SK-N-SH treated with all-trans-retinoic acid at 6 μM for 48 hours (cell line): ENCODE data around the gene PIWIL1.

Experiments used
- ATAC-seq: fragments of 200-7000 bp; cut with Tn5 transposase; 3 replicates; pipeline ENCODE4 v1.9.1; 2020; ENCODE audit warnings: mild to moderate bottlenecking, moderate library complexity
- ARNTL ChIP-seq: fragments of 450-650 bp; formaldehyde crosslinking; IDR thresholded peaks from 2 replicates; pipeline ENCODE4 v1.5.0; 2020; ENCODE audit warnings: low read depth, mild to moderate bottlenecking, moderate library complexity, borderline replicate concordance
- BACH2 ChIP-seq: fragments of 250-450 bp; sonication (Bioruptor Pico); IDR thresholded peaks from 2 replicates; pipeline ENCODE4 v1.9.0; 2021; ENCODE audit warnings: mild to moderate bottlenecking, borderline replicate concordance
- CSDC2 ChIP-seq: fragments of 250-450 bp; sonication (Bioruptor Pico); IDR thresholded peaks from 2 replicates; pipeline ENCODE4 v1.5.0; 2020; ENCODE audit warnings: mild to moderate bottlenecking, moderate library complexity
- ESRRG ChIP-seq: fragments of 250-450 bp; sonication (Bioruptor Pico); IDR thresholded peaks from 2 replicates; pipeline ENCODE4 v1.6.1; 2021; ENCODE audit warnings: mild to moderate bottlenecking
- GLIS3 ChIP-seq: fragments of 250-450 bp; sonication (Bioruptor Pico); IDR thresholded peaks from 2 replicates; pipeline ENCODE4 v1.5.0; 2020; ENCODE audit warnings: mild to moderate bottlenecking, moderate library complexity
- OSR1 ChIP-seq: fragments of 250-450 bp; sonication (Bioruptor Pico); IDR thresholded peaks from 2 replicates; pipeline ENCODE4 v1.8.0; 2022; ENCODE audit warnings: moderate library complexity, mild to moderate bottlenecking, inconsistent platforms
- PPARA ChIP-seq: fragments of 250-450 bp; sonication (Bioruptor Pico); IDR thresholded peaks from 2 replicates; pipeline ENCODE4 v1.5.0; 2020; ENCODE audit warnings: mild to moderate bottlenecking, borderline replicate concordance
- RARB ChIP-seq: fragments of 250-450 bp; sonication (Bioruptor Pico); IDR thresholded peaks from 2 replicates; pipeline ENCODE4 v1.8.0; 2021; ENCODE audit warnings: mild to moderate bottlenecking, moderate library complexity
- SNAI2 ChIP-seq: fragments of 250-450 bp; sonication (Bioruptor Pico); IDR thresholded peaks from 2 replicates; pipeline ENCODE4 v1.5.0; 2020; ENCODE audit warnings: mild to moderate bottlenecking, moderate library complexity
- TCF4 ChIP-seq: fragments of 250-450 bp; sonication (Bioruptor Pico); IDR thresholded peaks from 2 replicates; pipeline ENCODE4 v1.8.0; 2021; ENCODE audit warnings: mild to moderate bottlenecking, moderate library complexity, borderline replicate concordance
- TOX ChIP-seq: fragments of 250-450 bp; sonication (Bioruptor Pico); IDR thresholded peaks from 2 replicates; pipeline ENCODE4 v1.8.0; 2021; ENCODE audit warnings: mild to moderate bottlenecking, moderate library complexity, borderline replicate concordance
- ZC3H10 ChIP-seq: fragments of 250-450 bp; sonication (Bioruptor Pico); IDR thresholded peaks from 2 replicates; pipeline ENCODE4 v1.5.1; 2021; ENCODE audit warnings: mild to moderate bottlenecking, moderate library complexity
- ZFP3 ChIP-seq: fragments of 250-450 bp; sonication (Bioruptor Pico); IDR thresholded peaks from 2 replicates; pipeline ENCODE4 v1.5.0; 2020; ENCODE audit warnings: mild to moderate bottlenecking, moderate library complexity
- ZFP30 ChIP-seq: fragments of 450-650 bp; formaldehyde crosslinking; IDR thresholded peaks from 2 replicates; pipeline ENCODE4 v1.5.0; 2022; ENCODE audit warnings: mild to moderate bottlenecking, moderate library complexity
- ZNF565 ChIP-seq: fragments of 450-650 bp; formaldehyde crosslinking; conservative IDR thresholded peaks from 2 replicates; pipeline ENCODE4 v1.5.0; 2020; ENCODE audit warnings: low read depth, mild to moderate bottlenecking, moderate library complexity
- ZNF70 ChIP-seq: fragments of 450-650 bp; formaldehyde crosslinking; IDR thresholded peaks from 2 replicates; pipeline ENCODE4 v1.5.0; 2020; ENCODE audit warnings: mild to moderate bottlenecking, moderate library complexity
- ZNF8 ChIP-seq: fragments of 450-650 bp; formaldehyde crosslinking; IDR thresholded peaks from 2 replicates; pipeline ENCODE4 v1.5.0; 2020; ENCODE audit warnings: mild to moderate bottlenecking, moderate library complexity
- TF ChIP-seq, protein P1 (sequence below): fragments of 250-450 bp; sonication (Bioruptor Pico); IDR thresholded peaks from 2 replicates; pipeline ENCODE4 v1.5.1; 2021; ENCODE audit warnings: mild to moderate bottlenecking, moderate library complexity
- TF ChIP-seq, protein P2 (sequence below): fragments of 250-450 bp; sonication (Bioruptor Pico); IDR thresholded peaks from 2 replicates; pipeline ENCODE4 v1.5.0; 2020; ENCODE audit warnings: mild to moderate bottlenecking, moderate library complexity
- TF ChIP-seq, protein P3 (sequence below): fragments of 250-450 bp; sonication (Bioruptor Pico); IDR thresholded peaks from 2 replicates; pipeline ENCODE4 v1.5.1; 2020; ENCODE audit warnings: low read depth, mild to moderate bottlenecking, moderate library complexity
- TF ChIP-seq, protein P4 (sequence below): fragments of 250-450 bp; sonication (Bioruptor Pico); IDR thresholded peaks from 2 replicates; pipeline ENCODE4 v1.8.0; 2020; ENCODE audit warnings: mild to moderate bottlenecking, moderate library complexity, borderline replicate concordance
- TF ChIP-seq, protein P5 (sequence below): fragments of 250-450 bp; sonication (Bioruptor Pico); IDR thresholded peaks from 2 replicates; pipeline ENCODE4 v1.8.0; 2021; ENCODE audit warnings: low read depth, mild to moderate bottlenecking, moderate library complexity, borderline replicate concordance

Gene PIWIL1

DNA sequence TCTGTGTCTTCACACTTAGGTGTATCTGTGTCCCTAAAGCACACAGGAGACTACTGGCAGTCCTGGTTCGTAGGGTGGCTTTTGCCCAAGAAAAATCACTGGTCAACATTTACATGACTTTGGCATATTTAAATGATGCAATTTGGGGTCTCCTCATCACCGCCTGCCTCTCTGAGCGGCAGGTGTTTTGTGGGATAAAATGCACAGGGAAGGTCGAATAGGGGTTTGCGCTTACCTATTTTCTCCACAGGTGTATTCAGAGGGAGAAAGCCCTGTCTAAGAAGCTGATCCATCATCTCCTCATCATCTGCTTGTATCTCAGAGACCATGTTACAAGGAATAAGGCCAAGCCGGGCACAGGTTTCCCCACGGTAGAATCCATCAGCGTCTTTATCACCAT, 74.7 kb downstream of the PIWIL1 start (continued):
- TF ChIP-seq, protein P1, sequence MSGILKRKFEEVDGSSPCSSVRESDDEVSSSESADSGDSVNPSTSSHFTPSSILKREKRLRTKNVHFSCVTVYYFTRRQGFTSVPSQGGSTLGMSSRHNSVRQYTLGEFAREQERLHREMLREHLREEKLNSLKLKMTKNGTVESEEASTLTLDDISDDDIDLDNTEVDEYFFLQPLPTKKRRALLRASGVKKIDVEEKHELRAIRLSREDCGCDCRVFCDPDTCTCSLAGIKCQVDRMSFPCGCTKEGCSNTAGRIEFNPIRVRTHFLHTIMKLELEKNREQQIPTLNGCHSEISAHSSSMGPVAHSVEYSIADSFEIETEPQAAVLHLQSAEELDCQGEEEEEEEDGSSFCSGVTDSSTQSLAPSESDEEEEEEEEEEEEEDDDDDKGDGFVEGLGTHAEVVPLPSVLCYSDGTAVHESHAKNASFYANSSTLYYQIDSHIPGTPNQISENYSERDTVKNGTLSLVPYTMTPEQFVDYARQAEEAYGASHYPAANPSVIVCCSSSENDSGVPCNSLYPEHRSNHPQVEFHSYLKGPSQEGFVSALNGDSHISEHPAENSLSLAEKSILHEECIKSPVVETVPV (CRISPR knock-in tag), result no peak
- TF ChIP-seq, all 23 proteins: peak for 0

DNA sequence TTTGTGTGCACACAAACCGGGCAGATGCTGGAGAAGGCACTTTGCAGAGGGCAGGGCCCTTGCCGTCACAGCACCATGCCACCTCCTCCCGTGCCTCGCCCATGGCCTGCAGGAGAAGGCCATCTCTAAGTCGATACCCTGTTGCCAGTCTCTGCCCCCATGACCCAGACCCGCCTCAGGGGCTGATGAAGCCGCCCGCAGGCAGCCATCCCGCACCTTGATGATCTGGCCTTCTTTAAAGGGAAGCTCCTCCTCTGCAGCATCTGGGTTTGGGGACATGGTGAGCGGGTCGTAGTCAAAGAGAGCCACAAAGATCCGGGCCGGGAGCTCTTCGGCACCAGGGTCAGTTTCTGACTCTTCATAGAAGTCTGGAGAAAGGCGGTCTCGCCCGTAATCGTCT, 76.2 kb downstream of the PIWIL1 start:
- ATAC-seq, result no peak
- TF ChIP-seq OSR1 (CRISPR knock-in tag), result no peak
- no peak for TF ChIP-seq ARNTL (CRISPR knock-in tag)
- TF ChIP-seq CSDC2 (CRISPR knock-in tag), result no peak
- TF ChIP-seq SNAI2 (CRISPR knock-in tag), result no peak
- TF ChIP-seq, protein P1 (CRISPR knock-in tag), result no peak
- TF ChIP-seq ZNF8 (CRISPR knock-in tag), result no peak
- TF ChIP-seq, protein P2, sequence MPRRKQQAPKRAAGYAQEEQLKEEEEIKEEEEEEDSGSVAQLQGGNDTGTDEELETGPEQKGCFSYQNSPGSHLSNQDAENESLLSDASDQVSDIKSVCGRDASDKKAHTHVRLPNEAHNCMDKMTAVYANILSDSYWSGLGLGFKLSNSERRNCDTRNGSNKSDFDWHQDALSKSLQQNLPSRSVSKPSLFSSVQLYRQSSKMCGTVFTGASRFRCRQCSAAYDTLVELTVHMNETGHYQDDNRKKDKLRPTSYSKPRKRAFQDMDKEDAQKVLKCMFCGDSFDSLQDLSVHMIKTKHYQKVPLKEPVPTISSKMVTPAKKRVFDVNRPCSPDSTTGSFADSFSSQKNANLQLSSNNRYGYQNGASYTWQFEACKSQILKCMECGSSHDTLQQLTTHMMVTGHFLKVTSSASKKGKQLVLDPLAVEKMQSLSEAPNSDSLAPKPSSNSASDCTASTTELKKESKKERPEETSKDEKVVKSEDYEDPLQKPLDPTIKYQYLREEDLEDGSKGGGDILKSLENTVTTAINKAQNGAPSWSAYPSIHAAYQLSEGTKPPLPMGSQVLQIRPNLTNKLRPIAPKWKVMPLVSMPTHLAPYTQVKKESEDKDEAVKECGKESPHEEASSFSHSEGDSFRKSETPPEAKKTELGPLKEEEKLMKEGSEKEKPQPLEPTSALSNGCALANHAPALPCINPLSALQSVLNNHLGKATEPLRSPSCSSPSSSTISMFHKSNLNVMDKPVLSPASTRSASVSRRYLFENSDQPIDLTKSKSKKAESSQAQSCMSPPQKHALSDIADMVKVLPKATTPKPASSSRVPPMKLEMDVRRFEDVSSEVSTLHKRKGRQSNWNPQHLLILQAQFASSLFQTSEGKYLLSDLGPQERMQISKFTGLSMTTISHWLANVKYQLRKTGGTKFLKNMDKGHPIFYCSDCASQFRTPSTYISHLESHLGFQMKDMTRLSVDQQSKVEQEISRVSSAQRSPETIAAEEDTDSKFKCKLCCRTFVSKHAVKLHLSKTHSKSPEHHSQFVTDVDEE, result no peak
- no peak for TF ChIP-seq GLIS3 (CRISPR knock-in tag)
- TF ChIP-seq TCF4 (CRISPR knock-in tag), result no peak
- TF ChIP-seq, protein P3, sequence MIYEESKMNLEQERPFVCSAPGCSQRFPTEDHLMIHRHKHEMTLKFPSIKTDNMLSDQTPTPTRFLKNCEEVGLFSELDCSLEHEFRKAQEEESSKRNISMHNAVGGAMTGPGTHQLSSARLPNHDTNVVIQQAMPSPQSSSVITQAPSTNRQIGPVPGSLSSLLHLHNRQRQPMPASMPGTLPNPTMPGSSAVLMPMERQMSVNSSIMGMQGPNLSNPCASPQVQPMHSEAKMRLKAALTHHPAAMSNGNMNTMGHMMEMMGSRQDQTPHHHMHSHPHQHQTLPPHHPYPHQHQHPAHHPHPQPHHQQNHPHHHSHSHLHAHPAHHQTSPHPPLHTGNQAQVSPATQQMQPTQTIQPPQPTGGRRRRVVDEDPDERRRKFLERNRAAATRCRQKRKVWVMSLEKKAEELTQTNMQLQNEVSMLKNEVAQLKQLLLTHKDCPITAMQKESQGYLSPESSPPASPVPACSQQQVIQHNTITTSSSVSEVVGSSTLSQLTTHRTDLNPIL (CRISPR knock-in tag), result no peak
- no peak for TF ChIP-seq PPARA (CRISPR knock-in tag)
- no peak for TF ChIP-seq BACH2 (CRISPR knock-in tag)
- TF ChIP-seq ZC3H10 (CRISPR knock-in tag), result no peak
- TF ChIP-seq ZNF70 (CRISPR knock-in tag), result no peak
- no peak for TF ChIP-seq ESRRG
- no peak for TF ChIP-seq ZFP30 (CRISPR knock-in tag)
- TF ChIP-seq, protein P4, sequence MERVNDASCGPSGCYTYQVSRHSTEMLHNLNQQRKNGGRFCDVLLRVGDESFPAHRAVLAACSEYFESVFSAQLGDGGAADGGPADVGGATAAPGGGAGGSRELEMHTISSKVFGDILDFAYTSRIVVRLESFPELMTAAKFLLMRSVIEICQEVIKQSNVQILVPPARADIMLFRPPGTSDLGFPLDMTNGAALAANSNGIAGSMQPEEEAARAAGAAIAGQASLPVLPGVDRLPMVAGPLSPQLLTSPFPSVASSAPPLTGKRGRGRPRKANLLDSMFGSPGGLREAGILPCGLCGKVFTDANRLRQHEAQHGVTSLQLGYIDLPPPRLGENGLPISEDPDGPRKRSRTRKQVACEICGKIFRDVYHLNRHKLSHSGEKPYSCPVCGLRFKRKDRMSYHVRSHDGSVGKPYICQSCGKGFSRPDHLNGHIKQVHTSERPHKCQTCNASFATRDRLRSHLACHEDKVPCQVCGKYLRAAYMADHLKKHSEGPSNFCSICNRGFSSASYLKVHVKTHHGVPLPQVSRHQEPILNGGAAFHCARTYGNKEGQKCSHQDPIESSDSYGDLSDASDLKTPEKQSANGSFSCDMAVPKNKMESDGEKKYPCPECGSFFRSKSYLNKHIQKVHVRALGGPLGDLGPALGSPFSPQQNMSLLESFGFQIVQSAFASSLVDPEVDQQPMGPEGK (CRISPR knock-in tag), result no peak
- TF ChIP-seq ZFP3 (CRISPR knock-in tag), result no peak

DNA sequence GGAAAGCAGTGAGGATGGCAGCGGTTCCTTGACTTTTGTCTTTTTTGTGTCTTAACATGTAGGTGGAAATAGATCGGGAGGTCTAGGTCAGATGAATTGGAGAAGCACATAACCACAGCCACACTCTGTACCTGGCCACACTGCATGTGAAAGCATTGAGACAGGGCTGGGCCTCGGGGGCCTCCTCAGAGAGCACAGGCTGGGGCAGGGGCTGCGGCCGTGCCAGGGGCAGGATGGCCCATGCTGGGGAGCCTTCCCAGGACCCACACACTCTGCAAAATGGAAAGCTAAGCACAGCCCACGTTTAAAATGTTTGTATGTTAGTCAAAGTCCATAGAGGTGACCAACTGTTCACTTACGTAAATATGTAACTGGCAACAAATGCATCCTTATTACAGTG, 76.7 kb downstream of the PIWIL1 start:
- no peak for ATAC-seq
- TF ChIP-seq GLIS3 (CRISPR knock-in tag) (no peak), ZFP3 (CRISPR knock-in tag) (no peak), RARB (CRISPR knock-in tag) (no peak)
- TF ChIP-seq, all 23 proteins: peak for 0

DNA sequence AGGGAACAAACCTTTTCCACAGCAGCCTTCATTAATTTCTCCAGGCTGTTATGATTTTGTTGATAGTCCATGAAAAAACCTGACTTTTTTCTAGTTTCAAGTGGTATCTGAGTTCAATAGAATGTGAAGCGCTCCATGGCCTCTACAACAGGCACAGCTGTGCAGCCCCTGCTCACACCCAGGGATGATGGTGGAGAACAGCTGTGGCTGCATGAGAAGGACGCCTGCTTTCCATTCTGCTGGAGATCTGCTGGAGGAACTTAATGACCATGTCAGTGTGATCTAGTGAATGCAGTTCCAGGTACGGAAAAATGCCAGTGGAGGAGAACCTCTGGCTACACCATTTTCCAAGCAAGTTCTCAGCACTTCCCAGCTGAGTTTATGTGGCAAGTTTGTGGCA, 80.6 kb downstream of the PIWIL1 start:
- ATAC-seq, result no peak
- TF ChIP-seq TCF4 (CRISPR knock-in tag) (no peak), ZNF70 (CRISPR knock-in tag) (no peak), TOX (CRISPR knock-in tag) (no peak), PPARA (CRISPR knock-in tag) (no peak), RARB (CRISPR knock-in tag) (no peak), ZNF565 (CRISPR knock-in tag) (no peak), SNAI2 (CRISPR knock-in tag) (no peak), ZNF8 (CRISPR knock-in tag) (no peak), GLIS3 (CRISPR knock-in tag) (no peak), ZFP3 (CRISPR knock-in tag) (no peak)
- TF ChIP-seq, protein P5, sequence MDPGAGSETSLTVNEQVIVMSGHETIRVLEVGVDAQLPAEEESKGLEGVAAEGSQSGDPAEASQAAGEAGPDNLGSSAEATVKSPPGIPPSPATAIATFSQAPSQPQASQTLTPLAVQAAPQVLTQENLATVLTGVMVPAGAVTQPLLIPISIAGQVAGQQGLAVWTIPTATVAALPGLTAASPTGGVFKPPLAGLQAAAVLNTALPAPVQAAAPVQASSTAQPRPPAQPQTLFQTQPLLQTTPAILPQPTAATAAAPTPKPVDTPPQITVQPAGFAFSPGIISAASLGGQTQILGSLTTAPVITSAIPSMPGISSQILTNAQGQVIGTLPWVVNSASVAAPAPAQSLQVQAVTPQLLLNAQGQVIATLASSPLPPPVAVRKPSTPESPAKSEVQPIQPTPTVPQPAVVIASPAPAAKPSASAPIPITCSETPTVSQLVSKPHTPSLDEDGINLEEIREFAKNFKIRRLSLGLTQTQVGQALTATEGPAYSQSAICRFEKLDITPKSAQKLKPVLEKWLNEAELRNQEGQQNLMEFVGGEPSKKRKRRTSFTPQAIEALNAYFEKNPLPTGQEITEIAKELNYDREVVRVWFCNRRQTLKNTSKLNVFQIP (CRISPR knock-in tag), result no peak
- TF ChIP-seq, protein P3 (CRISPR knock-in tag), result no peak
